SU-DHL-6 (cell line): Measurements from ENCODE around the gene CTCFL.

Experiments
- H2AFZ ChIP-seq: fragments of 200-600 bp; sonication (generic); 2 replicates; pipeline ENCODE4 v1.6.1; 2014; ENCODE audit warnings: low read depth, mild to moderate bottlenecking, moderate library complexity, mixed read lengths, antibody characterized with exemption, low read length; ENCODE audit not compliant: severe bottlenecking
- H3F3A ChIP-seq: fragments of 200-600 bp; shearing (Covaris generic); 2 replicates; pipeline ENCODE4 v1.6.0; 2016; ENCODE audit warnings: antibody characterized with exemption, mild to moderate bottlenecking; ENCODE audit not compliant: insufficient read depth
- H3K27ac ChIP-seq: fragments of 200-600 bp; sonication (generic); 2 replicates; pipeline ENCODE4 v1.5.1; 2016; ENCODE audit warnings: low read depth, mild to moderate bottlenecking, low read length, moderate library complexity, mixed read lengths
- H3K27me3 ChIP-seq: fragments of 200-600 bp; sonication (generic), shearing (Covaris generic); 2 replicates; pipeline ENCODE4 v1.6.0; 2014; ENCODE audit warnings: mild to moderate bottlenecking, low read length
- H3K36me3 ChIP-seq: fragments of 200-600 bp; sonication (generic); 2 replicates; pipeline ENCODE4 v1.6.1; 2014; ENCODE audit warnings: mild to moderate bottlenecking, low read length, mixed read lengths
- H3K4me2 ChIP-seq: fragments of 300-600, 200-600 bp; shearing (Covaris generic), sonication (generic); 2 replicates; pipeline ENCODE4 v1.6.0; 2014; ENCODE audit warnings: low read length, low read depth, mild to moderate bottlenecking; ENCODE audit not compliant: poor library complexity, severe bottlenecking
- H3K4me3 ChIP-seq: fragments of 200-600 bp; sonication (generic); 2 replicates; pipeline ENCODE4 v1.5.1; 2014; ENCODE audit warnings: antibody characterized with exemption, low read length, mild to moderate bottlenecking, mixed read lengths; ENCODE audit not compliant: insufficient read depth, poor library complexity, severe bottlenecking
- H3K79me2 ChIP-seq: fragments of 200-600 bp; sonication (generic); 2 replicates; pipeline ENCODE4 v1.6.1; 2014; ENCODE audit warnings: mild to moderate bottlenecking, low read length, moderate library complexity; ENCODE audit not compliant: insufficient read depth
- H3K9ac ChIP-seq: fragments of 200-600 bp; sonication (generic); 2 replicates; pipeline ENCODE4 v1.7.0; 2014; ENCODE audit warnings: mild to moderate bottlenecking, low read length
- H3K9me2 ChIP-seq: fragments of 200-600 bp; sonication (generic); replicated peaks from 2 replicates; pipeline ENCODE4 v1.6.1; 2014; ENCODE audit warnings: low read length; ENCODE audit not compliant: insufficient read depth
- H3K9me3 ChIP-seq: fragments of 200-600 bp; sonication (generic); 2 replicates; pipeline ENCODE4 v1.6.1; 2014; ENCODE audit warnings: low read length, mixed read lengths; ENCODE audit not compliant: insufficient read depth
- H4K20me1 ChIP-seq: fragments of 200-600 bp; sonication (generic); 2 replicates; pipeline ENCODE4 v1.6.1; 2014; ENCODE audit warnings: low read depth, mild to moderate bottlenecking, antibody characterized with exemption, low read length, moderate library complexity, mixed read lengths
- CTCF ChIP-seq: fragments of 200-600 bp; sonication (generic); IDR thresholded peaks from one replicate; pipeline ENCODE4 v1.5.1; 2017; ENCODE audit warnings: antibody characterized with exemption, mild to moderate bottlenecking, low read length, moderate library complexity; ENCODE audit not compliant: insufficient read depth, poor library complexity, severe bottlenecking
- EZH2phosphoT487 ChIP-seq: fragments of 200-600 bp; sonication (generic), shearing (Covaris generic); conservative IDR thresholded peaks from 2 replicates; pipeline ENCODE4 v1.6.1; 2018; ENCODE audit warnings: mild to moderate bottlenecking, antibody characterized with exemption, low read length, moderate library complexity, mixed read lengths

CTCFL gene

GRCh38 chr20:57552471-57552870 lies 27.5 kb upstream of the CTCFL start:
- Histone ChIP-seq H3F3A (no peaks in the 10 kb centered on the region), H3K27me3 (no peaks in the 10 kb centered on the region)

GRCh38 chr20:57548177-57549058 lies 23.5 kb upstream of the CTCFL start:
- no peak overlapping the region for H3K4me3 ChIP-seq
- H3K4me2 ChIP-seq, result no peak overlapping the region
- no peaks in the 10 kb centered on the region for H3K27me3 ChIP-seq
- H3K9me2 ChIP-seq, result no peaks in the 10 kb centered on the region
- no peaks in the 10 kb centered on the region for H3K79me2 ChIP-seq
- TF ChIP-seq EZH2phosphoT487, result no peak
- TF ChIP-seq CTCF, result no peak
- no peaks in the 10 kb centered on the region for H3K36me3 ChIP-seq
- no peak overlapping the region for H2AFZ ChIP-seq
- no peaks in the 10 kb centered on the region for H3K9me3 ChIP-seq
- H4K20me1 ChIP-seq, result no peaks in the 10 kb centered on the region
- no peak overlapping the region for H3K9ac ChIP-seq
- H3K27ac ChIP-seq, result no peak overlapping the region
- no peaks in the 10 kb centered on the region for H3F3A ChIP-seq

More at GRCh38 chr20:57552471-57552870, 27.5 kb upstream of the CTCFL start:
- Histone ChIP-seq H3K36me3 (no peaks in the 10 kb centered on the region), H3K9me2 (no peaks in the 10 kb centered on the region), H3K27ac (no peak overlapping the region), H3K4me2 (no peak overlapping the region), H3K9me3 (no peaks in the 10 kb centered on the region), H3K4me3 (no peak overlapping the region), H4K20me1 (no peaks in the 10 kb centered on the region), H3K9ac (no peak overlapping the region), H2AFZ (no peak overlapping the region), H3K79me2 (no peaks in the 10 kb centered on the region)
- TF ChIP-seq EZH2phosphoT487 (no peak), CTCF (no peak)

- Histone ChIP-seq H3K27ac (no peak overlapping the region), H3K27me3 (no peaks in the 10 kb centered on the region), H3K79me2 (no peaks in the 10 kb centered on the region), H3K9me2 (no peaks in the 10 kb centered on the region), H3K4me3 (no peak overlapping the region), H3K9ac (no peak overlapping the region), H2AFZ (no peak overlapping the region), H4K20me1 (no peaks in the 10 kb centered on the region), H3K36me3 (no peaks in the 10 kb centered on the region), H3K9me3 (no peaks in the 10 kb centered on the region), H3F3A (no peaks in the 10 kb centered on the region), H3K4me2 (no peak overlapping the region)
- TF ChIP-seq CTCF (no peak), EZH2phosphoT487 (no peak)
Measured at GRCh38 chr20:57546956-57547649, 22.2 kb upstream of the CTCFL start.
